ENCODE data around the gene EEF1AKMT3. TPM values are rescaled to one million over a fixed set of nuclear protein-coding genes. Genes with fewer than 3 reads are reported as not detected.

EEF1AKMT3 gene
- total and polyA plus RNA-seq, 4 donors = 3.6 to 11.5 (median 5.9) TPM

- H3K27ac ChIP-seq (ENCODE audit: low read depth in 1 of 2, low read length in 1 of 2) = no peak overlapping the region
- H3K4me3 ChIP-seq = no peak overlapping the region
- peaks cover 6 to 25% (median 14%) of the 10 kb centered on the region in 4 donors for H3K36me3 ChIP-seq (ENCODE audit: control insufficient read depth in 4 of 4, insufficient read depth in 4 of 4, low read length in 4 of 4)
- ATAC-seq (ENCODE audit: insufficient read depth, low FRiP score) = no peak
- H3K4me1 ChIP-seq (ENCODE audit: control insufficient read depth in 5 of 5, insufficient read depth in 5 of 5, low read length in 5 of 5) = peaks cover 0 to 10% (median 7%) of the 10 kb centered on the region in 5 donors
- no peak for DNase-seq
- no peaks in the 10 kb centered on the region for H3K27me3 ChIP-seq (ENCODE audit: control insufficient read depth in 3 of 3, insufficient read depth in 3 of 3, low read length in 2 of 3)
- H3K9me3 ChIP-seq (ENCODE audit: control insufficient read depth in 4 of 4, insufficient read depth in 3 of 4, low read length in 3 of 4) = no peaks in the 10 kb centered on the region
- 81 to 91% methylated on average over 14 of the region's 14 CpGs for WGBS, 2 donors
- no peak overlapping the region for H3K9ac ChIP-seq (ENCODE audit: insufficient read depth in 1 of 2, low read length in 2 of 2)
- no peak for TF ChIP-seq CTCF (IDR thresholded peaks at IDR 0.05; ENCODE audit: control extremely low read depth, extremely low read depth)
Observed at GRCh38 chr12:57813111-57813970, 40.9 kb downstream of the EEF1AKMT3 start.

- WGBS, 2 donors = 70 to 84% methylated on average over 17 of the region's 17 CpGs
- no peak for TF ChIP-seq CTCF (IDR thresholded peaks at IDR 0.05; ENCODE audit: control extremely low read depth, extremely low read depth)
- H3K9ac ChIP-seq (ENCODE audit: insufficient read depth in 1 of 2, low read length in 2 of 2) = no peak overlapping the region
- H3K4me3 ChIP-seq = no peak overlapping the region
- DNase-seq (no peak), ATAC-seq (ENCODE audit: insufficient read depth, low FRiP score) (no peak)
- H3K36me3 ChIP-seq (ENCODE audit: control insufficient read depth in 4 of 4, insufficient read depth in 4 of 4, low read length in 4 of 4) = peaks cover 9 to 26% (median 15%) of the 10 kb centered on the region in 4 donors
- no peaks in the 10 kb centered on the region for H3K27me3 ChIP-seq (ENCODE audit: control insufficient read depth in 3 of 3, insufficient read depth in 3 of 3, low read length in 2 of 3)
- H3K4me1 ChIP-seq (ENCODE audit: control insufficient read depth in 5 of 5, insufficient read depth in 5 of 5, low read length in 5 of 5) = peaks cover 0 to 12% (median 7%) of the 10 kb centered on the region in 5 donors
- H3K27ac ChIP-seq (ENCODE audit: low read depth in 1 of 2, low read length in 1 of 2) = no peak overlapping the region
- no peaks in the 10 kb centered on the region for H3K9me3 ChIP-seq (ENCODE audit: control insufficient read depth in 4 of 4, insufficient read depth in 3 of 4, low read length in 3 of 4)
Observed at GRCh38 chr12:57813971-57814772, 41.8 kb downstream of the EEF1AKMT3 start.

- no peak for ATAC-seq (ENCODE audit: insufficient read depth, low FRiP score)
- no peak for TF ChIP-seq CTCF (IDR thresholded peaks at IDR 0.05; ENCODE audit: control extremely low read depth, extremely low read depth)
- Histone ChIP-seq H3K36me3 (ENCODE audit: control insufficient read depth in 4 of 4, insufficient read depth in 4 of 4, low read length in 4 of 4) (peaks cover 0 to 24% (median 16%) of the 10 kb centered on the region in 4 donors), H3K9ac (ENCODE audit: insufficient read depth in 1 of 2, low read length in 2 of 2) (no peak overlapping the region), H3K4me1 (ENCODE audit: control insufficient read depth in 5 of 5, insufficient read depth in 5 of 5, low read length in 5 of 5) (peaks cover 0 to 12% (median 7%) of the 10 kb centered on the region in 5 donors), H3K27me3 (ENCODE audit: control insufficient read depth in 3 of 3, insufficient read depth in 3 of 3, low read length in 2 of 3) (no peaks in the 10 kb centered on the region), H3K9me3 (ENCODE audit: control insufficient read depth in 4 of 4, insufficient read depth in 3 of 4, low read length in 3 of 4) (no peaks in the 10 kb centered on the region), H3K27ac (ENCODE audit: low read depth in 1 of 2, low read length in 1 of 2) (no peak overlapping the region), H3K4me3 (no peak overlapping the region)
- DNase-seq = no peak
- WGBS, 2 donors = 85 to 89% methylated on average over 13 of the region's 13 CpGs
Observed at GRCh38 chr12:57815177-57816000, 43.0 kb downstream of the EEF1AKMT3 start.

All from lung (tissue), 12 donors.